ENCODE measurements around the gene EVPLL. TPM values are rescaled to one million over a fixed set of nuclear protein-coding genes. Genes with fewer than 3 reads are reported as not detected.
"Not testable (repeated sequence)": the region's sequence is repeated elsewhere in the genome, so short reads cannot be mapped to it uniquely, and the experiment has no call there.

Gene EVPLL
- total and polyA plus RNA-seq, 2 of the 4 experiments (the other 2 are of a cell fraction), result not detected

- H4K91ac ChIP-seq (ENCODE audit: insufficient read depth, low read depth, low read length); H3K14ac ChIP-seq (replicated peaks; ENCODE audit: low read depth, low read length); H3K79me1 ChIP-seq (ENCODE audit: low read depth in 1 of 2, low read length in 2 of 2); H3K9me3 ChIP-seq (ENCODE audit: control insufficient read depth, insufficient read depth, low read length); BruUV-seq (replicated peaks); H3K9ac ChIP-seq (ENCODE audit: low read depth, low read length); H2BK20ac ChIP-seq (ENCODE audit: low read depth, low read length); H3K4ac ChIP-seq (ENCODE audit: low read depth, low read length); H3K36me3 ChIP-seq (ENCODE audit: control insufficient read depth, insufficient read depth, low read length); H3K23ac ChIP-seq (ENCODE audit: low read depth, low read length); H3K27me3 ChIP-seq (ENCODE audit: control insufficient read depth, insufficient read depth, low read length); H3K4me2 ChIP-seq (ENCODE audit: low read depth, low read length); H2AK9ac ChIP-seq (replicated peaks; ENCODE audit: low read depth, low read length, poor library complexity); H3K56ac ChIP-seq (ENCODE audit: extremely low read depth, insufficient read depth, low read length); CTCF ChIA-PET; H2BK15ac ChIP-seq (ENCODE audit: low read depth, low read length); intact Hi-C loops (cut with micrococcal nuclease); H3K4me3 ChIP-seq (ENCODE audit: insufficient read depth, low read depth, low read length); H2AK5ac ChIP-seq (ENCODE audit: low read depth, low read length); DNase-seq; dilution Hi-C loops (cut with HindIII; ENCODE audit: low sequenced_read_pairs, unreplicated experiment); H4K8ac ChIP-seq (ENCODE audit: low read depth in 2 of 2, low read length in 2 of 2); H3K9me1 ChIP-seq (ENCODE audit: insufficient read depth, low read length); H2BK5ac ChIP-seq (ENCODE audit: low read depth, low read length, poor library complexity, severe bottlenecking); H3K18ac ChIP-seq (ENCODE audit: low read depth, low read length); ATAC-seq (ENCODE audit: low read depth); POLR2A ChIA-PET (ENCODE audit: unreplicated experiment); H3K4me1 ChIP-seq (ENCODE audit: control insufficient read depth, insufficient read depth, low read length); H4K5ac ChIP-seq (ENCODE audit: low read depth, low read length); H4K20me1 ChIP-seq (ENCODE audit: insufficient read depth, low read length); H3K27ac ChIP-seq (ENCODE audit: insufficient read depth, low read length); H2AFZ ChIP-seq (replicated peaks; ENCODE audit: low read length, poor library complexity); in situ Hi-C loops (cut with MboI; ENCODE audit: low sequenced_read_pairs); H2BK120ac ChIP-seq (ENCODE audit: low read depth, low read length): not testable (repeated sequence)
- WGBS, 2 experiments (ENCODE audit: extremely low coverage in 2 of 2, insufficient read length in 1 of 2), result no CpG with 5 or more reads among the region's 6 CpGs
Measured at GRCh38 chr17:18422464-18422863, 44.9 kb downstream of the EVPLL start.

DNA sequence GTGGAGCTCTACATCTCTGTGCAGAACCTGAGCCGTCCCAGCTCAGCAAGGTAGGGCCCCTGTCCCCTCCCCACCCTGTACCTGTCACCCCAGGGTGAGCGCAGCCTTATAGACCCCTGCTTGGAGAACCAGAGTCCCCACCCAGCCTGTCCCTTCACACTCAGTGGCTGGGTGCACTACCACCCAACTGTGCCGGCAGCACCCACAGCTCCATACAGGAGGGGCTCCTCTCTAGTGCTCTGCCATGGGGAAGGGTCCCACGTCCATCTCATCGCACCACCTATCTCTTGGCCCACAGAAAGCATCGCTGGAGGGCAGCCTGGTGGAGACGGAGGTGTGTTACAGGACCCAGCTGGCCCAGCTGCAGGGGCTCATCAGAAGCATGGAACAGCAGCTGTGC, 45.4 kb downstream of the EVPLL start:
- H3K4me2 ChIP-seq (ENCODE audit: low read depth, low read length), result not testable (repeated sequence)

More for the DNA sequence above, 45.4 kb downstream of the EVPLL start:
- H3K27ac ChIP-seq (ENCODE audit: insufficient read depth, low read length); in situ Hi-C loops (cut with MboI; ENCODE audit: low sequenced_read_pairs); H2BK15ac ChIP-seq (ENCODE audit: low read depth, low read length); H2BK120ac ChIP-seq (ENCODE audit: low read depth, low read length); intact Hi-C loops (cut with micrococcal nuclease); H4K5ac ChIP-seq (ENCODE audit: low read depth, low read length); H2AK9ac ChIP-seq (replicated peaks; ENCODE audit: low read depth, low read length, poor library complexity); POLR2A ChIA-PET (ENCODE audit: unreplicated experiment); H3K18ac ChIP-seq (ENCODE audit: low read depth, low read length); H3K56ac ChIP-seq (ENCODE audit: extremely low read depth, insufficient read depth, low read length); ATAC-seq (ENCODE audit: low read depth); H4K91ac ChIP-seq (ENCODE audit: insufficient read depth, low read depth, low read length); dilution Hi-C loops (cut with HindIII; ENCODE audit: low sequenced_read_pairs, unreplicated experiment); H3K27me3 ChIP-seq (ENCODE audit: control insufficient read depth, insufficient read depth, low read length); H3K79me1 ChIP-seq (ENCODE audit: low read depth in 1 of 2, low read length in 2 of 2); H3K9me3 ChIP-seq (ENCODE audit: control insufficient read depth, insufficient read depth, low read length); H2BK20ac ChIP-seq (ENCODE audit: low read depth, low read length); H3K9me1 ChIP-seq (ENCODE audit: insufficient read depth, low read length); H2AFZ ChIP-seq (replicated peaks; ENCODE audit: low read length, poor library complexity); H3K36me3 ChIP-seq (ENCODE audit: control insufficient read depth, insufficient read depth, low read length); H3K4me1 ChIP-seq (ENCODE audit: control insufficient read depth, insufficient read depth, low read length); H3K23ac ChIP-seq (ENCODE audit: low read depth, low read length); H2BK5ac ChIP-seq (ENCODE audit: low read depth, low read length, poor library complexity, severe bottlenecking); CTCF ChIA-PET; H3K14ac ChIP-seq (replicated peaks; ENCODE audit: low read depth, low read length); H3K4ac ChIP-seq (ENCODE audit: low read depth, low read length); H3K9ac ChIP-seq (ENCODE audit: low read depth, low read length); H4K20me1 ChIP-seq (ENCODE audit: insufficient read depth, low read length); H4K8ac ChIP-seq (ENCODE audit: low read depth in 2 of 2, low read length in 2 of 2); H2AK5ac ChIP-seq (ENCODE audit: low read depth, low read length); H3K4me3 ChIP-seq (ENCODE audit: insufficient read depth, low read depth, low read length); DNase-seq; BruUV-seq (replicated peaks): not testable (repeated sequence)
- WGBS, 2 experiments (ENCODE audit: extremely low coverage in 2 of 2, insufficient read length in 1 of 2), result no CpG with 5 or more reads among the region's 7 CpGs
